Measurements from ENCODE around the gene ZNF674. TPM values are rescaled to one million over a fixed set of nuclear protein-coding genes. Genes with fewer than 3 reads are reported as not detected.
A peak's percentile ranks its signal among the peaks of the same experiment; 100 is the strongest.

ZNF674 gene
- total and polyA plus RNA-seq, 10 of the 15 experiments (the other 5 are each of a cell fraction or from before 2014, with no cell fraction given) = 1.0 to 3.7 (median 1.8) TPM

- no peak for TF ChIP-seq HSF1 (IDR thresholded peaks at IDR 0.05; ENCODE audit: low read depth, low read length)
- TF ChIP-seq BCL3 (IDR thresholded peaks at IDR 0.05; ENCODE audit: borderline replicate concordance, insufficient read depth, low read depth, low read length, poor library complexity, severe bottlenecking) = no peak
- no peak for TF ChIP-seq CHD2 (IDR thresholded peaks at IDR 0.05; ENCODE audit: borderline replicate concordance, low read depth, low read length)
- no peak for TF ChIP-seq YY1 (IDR thresholded peaks at IDR 0.05; ENCODE audit: low read depth, low read length)
- no peak for TF ChIP-seq NFXL1 (IDR thresholded peaks at IDR 0.05; ENCODE audit: borderline replicate concordance)
- TF ChIP-seq USF1 (IDR thresholded peaks at IDR 0.05; ENCODE audit: borderline replicate concordance, extremely low read length, insufficient read depth, low read depth, low read length) = no peak
- TF ChIP-seq IRF3 (IDR thresholded peaks at IDR 0.05) = no peak
- TF ChIP-seq ATF3 (IDR thresholded peaks at IDR 0.05; ENCODE audit: borderline replicate concordance, extremely low read depth, low read depth, low read length) = no peak
- no peak for TF ChIP-seq HDAC2 (IDR thresholded peaks at IDR 0.05)
- TF ChIP-seq MEF2B (IDR thresholded peaks at IDR 0.05; ENCODE audit: partially characterized antibody, poor library complexity, severe bottlenecking) = peak; percentile 40
- no peak for TF ChIP-seq BMI1 (IDR thresholded peaks at IDR 0.05; ENCODE audit: borderline replicate concordance)
- no peak for TF ChIP-seq SIX5 (IDR thresholded peaks at IDR 0.05; ENCODE audit: low read depth, low read length, severe bottlenecking)
- no peak for TF ChIP-seq ZNF622 (IDR thresholded peaks at IDR 0.05)
- no peak for TF ChIP-seq ZNF274 (IDR thresholded peaks at IDR 0.05; ENCODE audit: insufficient read depth, insufficient read length)
- TF ChIP-seq ATF2 (IDR thresholded peaks at IDR 0.05; ENCODE audit: low read length) = no peak
- no peak; the same call in 1 of the 2 replicates for TF ChIP-seq JUNB (IDR thresholded peaks at IDR 0.05)
- no peak for TF ChIP-seq EZH2 (IDR thresholded peaks at IDR 0.05; ENCODE audit: borderline replicate concordance, control insufficient read depth, low read depth, low read length)
- TF ChIP-seq ZNF217 (IDR thresholded peaks at IDR 0.05) = 0 out of 2 replicates have a peak, but pooled peaks have one; percentile 49
Measured at GRCh38 chrX:46572340-46572936, 27.2 kb upstream of the ZNF674 start (continued).

All from GM12878 (cell line).